ENCODE data around the gene FAM83G.

GRCh38 chr17:18985475-18985874 is 19.1 kb downstream of the FAM83G start:
- TF ChIP-seq CTCF (conservative IDR thresholded peaks at IDR 0.05; ENCODE audit: low read depth in 2 of 2) (no peak), EZH2phosphoT487 (IDR thresholded peaks at IDR 0.05; ENCODE audit: unreplicated experiment) (no peak), POLR2AphosphoS5 (IDR thresholded peaks at IDR 0.05; ENCODE audit: low read depth) (no peak), EZH2 (IDR thresholded peaks at IDR 0.05; ENCODE audit: low read depth, unreplicated experiment) (no peak), ZNF331 (CRISPR knock-in tag; IDR thresholded peaks at IDR 0.05; ENCODE audit: low read depth) (no peak), NANOG (IDR thresholded peaks at IDR 0.05; ENCODE audit: borderline replicate concordance) (no peak), CREB1 (CRISPR knock-in tag; IDR thresholded peaks at IDR 0.05; ENCODE audit: low read depth) (no peak), JUNB (IDR thresholded peaks at IDR 0.05; ENCODE audit: unreplicated experiment) (no peak), ZNF114 (CRISPR knock-in tag; IDR thresholded peaks at IDR 0.05) (no peak)
- TF ChIP-seq, protein P1, sequence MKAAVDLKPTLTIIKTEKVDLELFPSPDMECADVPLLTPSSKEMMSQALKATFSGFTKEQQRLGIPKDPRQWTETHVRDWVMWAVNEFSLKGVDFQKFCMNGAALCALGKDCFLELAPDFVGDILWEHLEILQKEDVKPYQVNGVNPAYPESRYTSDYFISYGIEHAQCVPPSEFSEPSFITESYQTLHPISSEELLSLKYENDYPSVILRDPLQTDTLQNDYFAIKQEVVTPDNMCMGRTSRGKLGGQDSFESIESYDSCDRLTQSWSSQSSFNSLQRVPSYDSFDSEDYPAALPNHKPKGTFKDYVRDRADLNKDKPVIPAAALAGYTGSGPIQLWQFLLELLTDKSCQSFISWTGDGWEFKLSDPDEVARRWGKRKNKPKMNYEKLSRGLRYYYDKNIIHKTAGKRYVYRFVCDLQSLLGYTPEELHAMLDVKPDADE (IDR thresholded peaks at IDR 0.05): no peak
- TF ChIP-seq, protein P2, sequence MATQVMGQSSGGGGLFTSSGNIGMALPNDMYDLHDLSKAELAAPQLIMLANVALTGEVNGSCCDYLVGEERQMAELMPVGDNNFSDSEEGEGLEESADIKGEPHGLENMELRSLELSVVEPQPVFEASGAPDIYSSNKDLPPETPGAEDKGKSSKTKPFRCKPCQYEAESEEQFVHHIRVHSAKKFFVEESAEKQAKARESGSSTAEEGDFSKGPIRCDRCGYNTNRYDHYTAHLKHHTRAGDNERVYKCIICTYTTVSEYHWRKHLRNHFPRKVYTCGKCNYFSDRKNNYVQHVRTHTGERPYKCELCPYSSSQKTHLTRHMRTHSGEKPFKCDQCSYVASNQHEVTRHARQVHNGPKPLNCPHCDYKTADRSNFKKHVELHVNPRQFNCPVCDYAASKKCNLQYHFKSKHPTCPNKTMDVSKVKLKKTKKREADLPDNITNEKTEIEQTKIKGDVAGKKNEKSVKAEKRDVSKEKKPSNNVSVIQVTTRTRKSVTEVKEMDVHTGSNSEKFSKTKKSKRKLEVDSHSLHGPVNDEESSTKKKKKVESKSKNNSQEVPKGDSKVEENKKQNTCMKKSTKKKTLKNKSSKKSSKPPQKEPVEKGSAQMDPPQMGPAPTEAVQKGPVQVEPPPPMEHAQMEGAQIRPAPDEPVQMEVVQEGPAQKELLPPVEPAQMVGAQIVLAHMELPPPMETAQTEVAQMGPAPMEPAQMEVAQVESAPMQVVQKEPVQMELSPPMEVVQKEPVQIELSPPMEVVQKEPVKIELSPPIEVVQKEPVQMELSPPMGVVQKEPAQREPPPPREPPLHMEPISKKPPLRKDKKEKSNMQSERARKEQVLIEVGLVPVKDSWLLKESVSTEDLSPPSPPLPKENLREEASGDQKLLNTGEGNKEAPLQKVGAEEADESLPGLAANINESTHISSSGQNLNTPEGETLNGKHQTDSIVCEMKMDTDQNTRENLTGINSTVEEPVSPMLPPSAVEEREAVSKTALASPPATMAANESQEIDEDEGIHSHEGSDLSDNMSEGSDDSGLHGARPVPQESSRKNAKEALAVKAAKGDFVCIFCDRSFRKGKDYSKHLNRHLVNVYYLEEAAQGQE (IDR thresholded peaks at IDR 0.05; ENCODE audit: unreplicated experiment): no peak
- TF ChIP-seq, protein P3, sequence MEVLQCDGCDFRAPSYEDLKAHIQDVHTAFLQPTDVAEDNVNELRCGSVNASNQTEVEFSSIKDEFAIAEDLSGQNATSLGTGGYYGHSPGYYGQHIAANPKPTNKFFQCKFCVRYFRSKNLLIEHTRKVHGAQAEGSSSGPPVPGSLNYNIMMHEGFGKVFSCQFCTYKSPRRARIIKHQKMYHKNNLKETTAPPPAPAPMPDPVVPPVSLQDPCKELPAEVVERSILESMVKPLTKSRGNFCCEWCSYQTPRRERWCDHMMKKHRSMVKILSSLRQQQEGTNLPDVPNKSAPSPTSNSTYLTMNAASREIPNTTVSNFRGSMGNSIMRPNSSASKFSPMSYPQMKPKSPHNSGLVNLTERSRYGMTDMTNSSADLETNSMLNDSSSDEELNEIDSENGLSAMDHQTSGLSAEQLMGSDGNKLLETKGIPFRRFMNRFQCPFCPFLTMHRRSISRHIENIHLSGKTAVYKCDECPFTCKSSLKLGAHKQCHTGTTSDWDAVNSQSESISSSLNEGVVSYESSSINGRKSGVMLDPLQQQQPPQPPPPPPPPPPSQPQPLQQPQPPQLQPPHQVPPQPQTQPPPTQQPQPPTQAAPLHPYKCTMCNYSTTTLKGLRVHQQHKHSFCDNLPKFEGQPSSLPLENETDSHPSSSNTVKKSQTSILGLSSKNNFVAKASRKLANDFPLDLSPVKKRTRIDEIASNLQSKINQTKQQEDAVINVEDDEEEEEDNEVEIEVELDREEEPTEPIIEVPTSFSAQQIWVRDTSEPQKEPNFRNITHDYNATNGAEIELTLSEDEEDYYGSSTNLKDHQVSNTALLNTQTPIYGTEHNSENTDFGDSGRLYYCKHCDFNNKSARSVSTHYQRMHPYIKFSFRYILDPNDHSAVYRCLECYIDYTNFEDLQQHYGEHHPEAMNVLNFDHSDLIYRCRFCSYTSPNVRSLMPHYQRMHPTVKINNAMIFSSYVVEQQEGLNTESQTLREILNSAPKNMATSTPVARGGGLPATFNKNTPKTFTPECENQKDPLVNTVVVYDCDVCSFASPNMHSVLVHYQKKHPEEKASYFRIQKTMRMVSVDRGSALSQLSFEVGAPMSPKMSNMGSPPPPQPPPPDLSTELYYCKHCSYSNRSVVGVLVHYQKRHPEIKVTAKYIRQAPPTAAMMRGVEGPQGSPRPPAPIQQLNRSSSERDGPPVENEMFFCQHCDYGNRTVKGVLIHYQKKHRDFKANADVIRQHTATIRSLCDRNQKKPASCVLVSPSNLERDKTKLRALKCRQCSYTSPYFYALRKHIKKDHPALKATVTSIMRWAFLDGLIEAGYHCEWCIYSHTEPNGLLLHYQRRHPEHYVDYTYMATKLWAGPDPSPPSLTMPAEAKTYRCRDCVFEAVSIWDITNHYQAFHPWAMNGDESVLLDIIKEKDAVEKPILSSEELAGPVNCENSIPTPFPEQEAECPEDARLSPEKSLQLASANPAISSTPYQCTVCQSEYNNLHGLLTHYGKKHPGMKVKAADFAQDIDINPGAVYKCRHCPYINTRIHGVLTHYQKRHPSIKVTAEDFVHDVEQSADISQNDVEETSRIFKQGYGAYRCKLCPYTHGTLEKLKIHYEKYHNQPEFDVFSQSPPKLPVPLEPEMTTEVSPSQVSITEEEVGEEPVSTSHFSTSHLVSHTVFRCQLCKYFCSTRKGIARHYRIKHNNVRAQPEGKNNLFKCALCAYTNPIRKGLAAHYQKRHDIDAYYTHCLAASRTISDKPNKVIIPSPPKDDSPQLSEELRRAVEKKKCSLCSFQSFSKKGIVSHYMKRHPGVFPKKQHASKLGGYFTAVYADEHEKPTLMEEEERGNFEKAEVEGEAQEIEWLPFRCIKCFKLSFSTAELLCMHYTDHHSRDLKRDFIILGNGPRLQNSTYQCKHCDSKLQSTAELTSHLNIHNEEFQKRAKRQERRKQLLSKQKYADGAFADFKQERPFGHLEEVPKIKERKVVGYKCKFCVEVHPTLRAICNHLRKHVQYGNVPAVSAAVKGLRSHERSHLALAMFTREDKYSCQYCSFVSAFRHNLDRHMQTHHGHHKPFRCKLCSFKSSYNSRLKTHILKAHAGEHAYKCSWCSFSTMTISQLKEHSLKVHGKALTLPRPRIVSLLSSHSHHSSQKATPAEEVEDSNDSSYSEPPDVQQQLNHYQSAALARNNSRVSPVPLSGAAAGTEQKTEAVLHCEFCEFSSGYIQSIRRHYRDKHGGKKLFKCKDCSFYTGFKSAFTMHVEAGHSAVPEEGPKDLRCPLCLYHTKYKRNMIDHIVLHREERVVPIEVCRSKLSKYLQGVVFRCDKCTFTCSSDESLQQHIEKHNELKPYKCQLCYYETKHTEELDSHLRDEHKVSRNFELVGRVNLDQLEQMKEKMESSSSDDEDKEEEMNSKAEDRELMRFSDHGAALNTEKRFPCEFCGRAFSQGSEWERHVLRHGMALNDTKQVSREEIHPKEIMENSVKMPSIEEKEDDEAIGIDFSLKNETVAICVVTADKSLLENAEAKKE (CRISPR knock-in tag; IDR thresholded peaks at IDR 0.05): no peak
